Gastroesophageal sphincter (tissue), 3 donors: ENCODE results near the gene BCAS3.

ENCODE experiments used
- CTCF ChIP-seq, 4 experiments: fragments of 200-600 bp in 2 of 4; fragments of 450-650 bp in 2 of 4; sonication (generic) in 1 of 4; IDR thresholded peaks; one replicate each; pipeline ENCODE4 v1.5.1; 2017 to 2019; ENCODE audit warnings: antibody characterized with exemption in 4 of 4, mild to moderate bottlenecking in 2 of 4, moderate library complexity in 2 of 4
- EP300 ChIP-seq: sonication (generic); formaldehyde crosslinking; IDR thresholded peaks from one replicate; pipeline ENCODE4 v1.6.1; 2017; ENCODE audit warnings: antibody characterized with exemption, mild to moderate bottlenecking
- POLR2A ChIP-seq, 2 donors: fragments of 450-650 bp; IDR thresholded peaks; one replicate each; pipeline ENCODE4 v1.6.1; 2017; ENCODE audit warnings: antibody characterized with exemption in 2 of 2, mild to moderate bottlenecking in 2 of 2, moderate library complexity in 1 of 2
- POLR2AphosphoS5 ChIP-seq: sonication (generic); formaldehyde crosslinking; IDR thresholded peaks from one replicate; pipeline ENCODE4 v1.6.1; 2017; ENCODE audit warnings: antibody characterized with exemption

- TF ChIP-seq CTCF (IDR thresholded peaks at IDR 0.05) (no peak), POLR2A (IDR thresholded peaks at IDR 0.05) (no peak), EP300 (no peak), POLR2AphosphoS5 (no peak)
These were observed 376.8 kb downstream of the BCAS3 start for GRCh38 chr17:61054436-61054835.
